ENCODE measurements around the gene RSRC1.

RSRC1 gene

GRCh38 chr3:158369279-158369678 lies 259.4 kb downstream of the RSRC1 start:
- no peaks in the 10 kb centered on the region for H3K36me3 ChIP-seq
- no peak for DNase-seq
- H3K27me3 ChIP-seq, result no peaks in the 10 kb centered on the region
- no peak for TF ChIP-seq CTCF (IDR thresholded peaks at IDR 0.05; ENCODE audit: low read depth, low read length)
- no peaks in the 10 kb centered on the region for H3K9me3 ChIP-seq
- no peak overlapping the region for H3K4me3 ChIP-seq (ENCODE audit: low read depth, low read length)
- H3K4me1 ChIP-seq, result no peaks in the 10 kb centered on the region

- Histone ChIP-seq H3K4me1 (peaks cover 11% of the 10 kb centered on the region), H3K4me3 (ENCODE audit: low read depth, low read length) (no peak overlapping the region), H3K36me3 (no peaks in the 10 kb centered on the region), H3K27me3 (no peaks in the 10 kb centered on the region), H3K9me3 (no peaks in the 10 kb centered on the region)
- no peak for DNase-seq
- TF ChIP-seq CTCF (IDR thresholded peaks at IDR 0.05; ENCODE audit: low read depth, low read length), result no peak
Measured at GRCh38 chr3:158379517-158379916, 269.6 kb downstream of the RSRC1 start.

GRCh38 chr3:158381262-158381868 lies 271.5 kb downstream of the RSRC1 start:
- Histone ChIP-seq H3K4me3 (ENCODE audit: low read depth, low read length) (no peak overlapping the region), H3K9me3 (no peaks in the 10 kb centered on the region), H3K36me3 (no peaks in the 10 kb centered on the region), H3K27me3 (no peaks in the 10 kb centered on the region), H3K4me1 (peaks cover 22% of the 10 kb centered on the region)
- TF ChIP-seq CTCF (IDR thresholded peaks at IDR 0.05; ENCODE audit: low read depth, low read length), result no peak
- no peak for DNase-seq

GRCh38 chr3:158382479-158382878 lies 272.6 kb downstream of the RSRC1 start:
- peaks cover 27% of the 10 kb centered on the region for H3K4me1 ChIP-seq
- DNase-seq, result no peak
- H3K36me3 ChIP-seq, result no peaks in the 10 kb centered on the region
- H3K9me3 ChIP-seq, result no peaks in the 10 kb centered on the region
- TF ChIP-seq CTCF (IDR thresholded peaks at IDR 0.05; ENCODE audit: low read depth, low read length), result no peak
- no peak overlapping the region for H3K4me3 ChIP-seq (ENCODE audit: low read depth, low read length)
- no peaks in the 10 kb centered on the region for H3K27me3 ChIP-seq

GRCh38 chr3:158384019-158384418 lies 274.1 kb downstream of the RSRC1 start:
- H3K36me3 ChIP-seq, result no peaks in the 10 kb centered on the region
- no peak overlapping the region for H3K4me3 ChIP-seq (ENCODE audit: low read depth, low read length)
- peaks cover 31% of the 10 kb centered on the region for H3K4me1 ChIP-seq
- H3K9me3 ChIP-seq, result no peaks in the 10 kb centered on the region
- DNase-seq, result no peak
- H3K27me3 ChIP-seq, result no peaks in the 10 kb centered on the region
- TF ChIP-seq CTCF (IDR thresholded peaks at IDR 0.05; ENCODE audit: low read depth, low read length), result no peak

GRCh38 chr3:158395421-158395820 lies 285.5 kb downstream of the RSRC1 start:
- no peaks in the 10 kb centered on the region for H3K36me3 ChIP-seq
- TF ChIP-seq CTCF (IDR thresholded peaks at IDR 0.05; ENCODE audit: low read depth, low read length), result no peak
- 0 out of 2 replicates have a peak, but pooled peaks cover 2% of the 10 kb centered on the region for H3K9me3 ChIP-seq
- no peak for DNase-seq
- no peaks in the 10 kb centered on the region for H3K27me3 ChIP-seq
- H3K4me1 ChIP-seq, result no peaks in the 10 kb centered on the region
- no peak overlapping the region for H3K4me3 ChIP-seq (ENCODE audit: low read depth, low read length)
